HepG2 (cell line): ENCODE results near the gene MEPCE. TPM values are rescaled to one million over a fixed set of nuclear protein-coding genes. Genes with fewer than 3 reads are reported as not detected.
A peak's percentile ranks its signal among the peaks of the same experiment; 100 is the strongest.

Experiments
- CC2D1A ChIP-seq: sonication (generic); formaldehyde crosslinking; IDR thresholded peaks from 2 replicates; pipeline ENCODE4 v1.8.1; 2023; ENCODE audit warnings: mild to moderate bottlenecking, missing genetic modification reagents
- EED ChIP-seq: sonication (generic); formaldehyde crosslinking; IDR thresholded peaks from 2 replicates; pipeline ENCODE4 v1.5.0; 2020; ENCODE audit warnings: mild to moderate bottlenecking, missing genetic modification reagents
- ERF ChIP-seq: IDR thresholded peaks from 2 replicates; pipeline ENCODE4 v1.6.1; 2018; ENCODE audit warnings: missing biosample characterization, missing genetic modification reagents
- HNRNPH1 ChIP-seq: fragments of 200-400 bp; formaldehyde crosslinking; optimal IDR thresholded peaks from 2 replicates; pipeline ENCODE3; 2017; ENCODE audit warnings: mild to moderate bottlenecking, low read depth, low read length
- KAT7 ChIP-seq: IDR thresholded peaks from 2 replicates; pipeline ENCODE4 v1.6.1; 2018; ENCODE audit warnings: borderline replicate concordance, missing compliant biosample characterization
- MAFG ChIP-seq: sonication (generic); formaldehyde crosslinking; IDR thresholded peaks from 2 replicates; pipeline ENCODE4 v1.5.1; 2020; ENCODE audit warnings: mild to moderate bottlenecking, missing genetic modification reagents
- SP5 ChIP-seq: IDR thresholded peaks from 2 replicates; pipeline ENCODE4 v1.6.1; 2016; ENCODE audit warnings: low read depth, borderline replicate concordance
- SRF ChIP-seq: IDR thresholded peaks from 2 replicates; pipeline ENCODE4 v1.6.1; 2011; ENCODE audit warnings: mild to moderate bottlenecking, low read depth, low read length, moderate library complexity
- ZNF143 ChIP-seq: sonication (generic); formaldehyde crosslinking; IDR thresholded peaks from 2 replicates; pipeline ENCODE4 v1.4.0; 2020; ENCODE audit warnings: missing genetic modification reagents
- ZNF180 ChIP-seq: sonication (generic); formaldehyde crosslinking; IDR thresholded peaks from 2 replicates; pipeline ENCODE4 v1.4.0; 2020; ENCODE audit warnings: low read depth, missing genetic modification reagents, borderline replicate concordance
- ZNF329 ChIP-seq: sonication (generic); formaldehyde crosslinking; IDR thresholded peaks from 2 replicates; pipeline ENCODE4 v1.9.0; 2021; ENCODE audit warnings: low read depth, mild to moderate bottlenecking, missing genetic modification reagents
- ZNF33A ChIP-seq: sonication (generic); formaldehyde crosslinking; IDR thresholded peaks from 2 replicates; pipeline ENCODE4 v1.5.1; 2020; ENCODE audit warnings: missing genetic modification reagents, mild to moderate bottlenecking, moderate library complexity, borderline replicate concordance
- ZNF557 ChIP-seq: sonication (generic); formaldehyde crosslinking; IDR thresholded peaks from 2 replicates; pipeline ENCODE4 v1.4.0; 2020; ENCODE audit warnings: missing genetic modification reagents
- ZNF75D ChIP-seq: sonication (generic); formaldehyde crosslinking; IDR thresholded peaks from 2 replicates; pipeline ENCODE4 v1.8.1; 2023; ENCODE audit warnings: missing genetic modification reagents, mild to moderate bottlenecking, borderline replicate concordance
- ZSCAN31 ChIP-seq: sonication (generic); formaldehyde crosslinking; IDR thresholded peaks from 2 replicates; pipeline ENCODE4 v1.5.0; 2020; ENCODE audit warnings: low read depth, mild to moderate bottlenecking, missing genetic modification reagents
- polyA plus RNA-seq, 8 experiments: library from polyadenylated mRNA; depleted of rRNA in 3 of 8; stranded (reverse) in 7 of 8; unstranded in 1 of 8; fragments of >200 nt; fragmentation: Illumina TruSeq in 4 of 8; extraction: Trizol in 4 of 8; gene quantifications; 2 replicates each; pipeline versions ENCODE4 v1.2.1 to v1.2.3, GENCODE V29; 2011 to 2016; ENCODE audit warnings: low read depth in 4 of 8, missing spikeins in 1 of 8, mixed read lengths in 1 of 8; ENCODE audit not compliant: insufficient read depth in 1 of 8
- total RNA-seq, 5 experiments: library from RNA; depleted of rRNA; stranded (reverse); fragments of >200 nt; fragmentation: Illumina TruSeq; extraction: Trizol; gene quantifications; 2 replicates each; pipeline ENCODE4 v1.2.3, GENCODE V29; 2016; ENCODE audit warnings: low read depth in 1 of 5
- TF ChIP-seq, protein P1 (sequence below): sonication (generic); formaldehyde crosslinking; IDR thresholded peaks from 2 replicates; pipeline ENCODE4 v1.5.0; 2020; ENCODE audit warnings: mild to moderate bottlenecking, missing genetic modification reagents, borderline replicate concordance
- TF ChIP-seq, protein P2 (sequence below): sonication (generic); formaldehyde crosslinking; IDR thresholded peaks from 2 replicates; pipeline ENCODE4 v1.4.0; 2020; ENCODE audit warnings: missing genetic modification reagents
- TF ChIP-seq, protein P3 (sequence below): sonication (generic); formaldehyde crosslinking; IDR thresholded peaks from 2 replicates; pipeline ENCODE4 v1.4.0; 2020; ENCODE audit warnings: missing genetic modification reagents
- TF ChIP-seq, protein P4 (sequence below): sonication (generic); formaldehyde crosslinking; IDR thresholded peaks from 2 replicates; pipeline ENCODE4 v1.4.0; 2020; ENCODE audit warnings: mild to moderate bottlenecking, missing genetic modification reagents
- TF ChIP-seq, protein P5 (sequence below): sonication (generic); formaldehyde crosslinking; conservative IDR thresholded peaks from 2 replicates; pipeline ENCODE4 v1.4.0; 2020; ENCODE audit warnings: missing genetic modification reagents

The MEPCE gene
- total and polyA plus RNA-seq, 2 of the 13 experiments (the other 11 are each of a cell fraction or from before 2014, with no cell fraction given), result 12.3 to 26.0 TPM

DNA sequence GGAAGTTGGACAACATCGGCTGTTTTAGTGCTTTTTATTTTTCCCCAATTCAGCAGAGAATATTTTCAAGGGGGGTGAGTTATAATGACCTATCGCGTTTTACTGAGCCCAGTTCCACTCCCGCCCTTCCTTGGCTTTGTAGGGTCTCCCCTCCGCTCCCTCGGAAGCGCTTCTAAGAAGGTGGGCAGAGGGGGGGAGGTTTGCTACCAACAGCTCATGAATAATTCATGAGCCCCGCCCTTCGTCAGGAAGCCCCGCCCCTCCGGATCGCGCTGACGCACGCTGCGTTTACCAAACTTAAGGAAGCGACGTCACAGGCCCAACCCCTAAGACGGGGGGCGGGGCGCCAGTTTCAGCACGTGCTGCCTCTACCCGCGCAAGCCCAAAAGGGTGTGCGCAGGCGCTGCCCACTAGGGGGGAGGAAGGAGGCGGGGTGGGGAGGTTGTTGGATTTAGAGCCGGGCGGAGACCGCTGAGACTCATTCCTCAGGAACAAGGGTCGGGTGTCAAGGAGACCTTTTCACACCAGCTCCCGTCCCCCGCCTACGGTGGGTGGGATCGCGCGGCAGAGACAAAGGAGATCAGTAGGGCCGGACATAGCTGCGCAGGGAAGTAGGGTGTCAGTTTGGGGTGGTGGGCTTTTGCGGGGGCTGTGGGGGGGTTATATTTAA is 529 bp upstream of the MEPCE start (continued):
- TF ChIP-seq, protein P1, sequence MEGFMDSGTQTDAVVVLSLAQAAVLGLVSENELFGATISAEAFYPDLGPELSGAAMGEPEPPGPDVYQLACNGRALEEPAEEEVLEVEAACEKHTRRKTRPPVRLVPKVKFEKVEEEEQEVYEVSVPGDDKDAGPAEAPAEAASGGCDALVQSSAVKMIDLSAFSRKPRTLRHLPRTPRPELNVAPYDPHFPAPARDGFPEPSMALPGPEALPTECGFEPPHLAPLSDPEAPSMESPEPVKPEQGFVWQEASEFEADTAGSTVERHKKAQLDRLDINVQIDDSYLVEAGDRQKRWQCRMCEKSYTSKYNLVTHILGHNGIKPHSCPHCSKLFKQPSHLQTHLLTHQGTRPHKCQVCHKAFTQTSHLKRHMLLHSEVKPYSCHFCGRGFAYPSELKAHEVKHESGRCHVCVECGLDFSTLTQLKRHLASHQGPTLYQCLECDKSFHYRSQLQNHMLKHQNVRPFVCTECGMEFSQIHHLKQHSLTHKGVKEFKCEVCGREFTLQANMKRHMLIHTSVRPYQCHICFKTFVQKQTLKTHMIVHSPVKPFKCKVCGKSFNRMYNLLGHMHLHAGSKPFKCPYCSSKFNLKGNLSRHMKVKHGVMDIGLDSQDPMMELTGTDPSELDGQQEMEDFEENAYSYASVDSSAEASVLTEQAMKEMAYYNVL (CRISPR knock-in tag), result no peak
- TF ChIP-seq ERF (CRISPR knock-in tag) (no peak), ZNF75D (CRISPR knock-in tag) (no peak), ZNF180 (CRISPR knock-in tag) (no peak), ZNF557 (CRISPR knock-in tag) (peak; percentile 74; the same call in 1 of the 2 replicates), HNRNPH1 (peak; percentile 78), EED (CRISPR knock-in tag) (no peak), SRF (0 out of 2 replicates have a peak, but pooled peaks have one; percentile 21), ZSCAN31 (CRISPR knock-in tag) (no peak), ZNF33A (CRISPR knock-in tag) (no peak), ZNF329 (CRISPR knock-in tag) (no peak), KAT7 (CRISPR knock-in tag) (no peak), MAFG (CRISPR knock-in tag) (no peak), SP5 (peak; percentile 84), ZNF143 (CRISPR knock-in tag) (no peak), CC2D1A (CRISPR knock-in tag) (no peak)
- TF ChIP-seq, protein P2, sequence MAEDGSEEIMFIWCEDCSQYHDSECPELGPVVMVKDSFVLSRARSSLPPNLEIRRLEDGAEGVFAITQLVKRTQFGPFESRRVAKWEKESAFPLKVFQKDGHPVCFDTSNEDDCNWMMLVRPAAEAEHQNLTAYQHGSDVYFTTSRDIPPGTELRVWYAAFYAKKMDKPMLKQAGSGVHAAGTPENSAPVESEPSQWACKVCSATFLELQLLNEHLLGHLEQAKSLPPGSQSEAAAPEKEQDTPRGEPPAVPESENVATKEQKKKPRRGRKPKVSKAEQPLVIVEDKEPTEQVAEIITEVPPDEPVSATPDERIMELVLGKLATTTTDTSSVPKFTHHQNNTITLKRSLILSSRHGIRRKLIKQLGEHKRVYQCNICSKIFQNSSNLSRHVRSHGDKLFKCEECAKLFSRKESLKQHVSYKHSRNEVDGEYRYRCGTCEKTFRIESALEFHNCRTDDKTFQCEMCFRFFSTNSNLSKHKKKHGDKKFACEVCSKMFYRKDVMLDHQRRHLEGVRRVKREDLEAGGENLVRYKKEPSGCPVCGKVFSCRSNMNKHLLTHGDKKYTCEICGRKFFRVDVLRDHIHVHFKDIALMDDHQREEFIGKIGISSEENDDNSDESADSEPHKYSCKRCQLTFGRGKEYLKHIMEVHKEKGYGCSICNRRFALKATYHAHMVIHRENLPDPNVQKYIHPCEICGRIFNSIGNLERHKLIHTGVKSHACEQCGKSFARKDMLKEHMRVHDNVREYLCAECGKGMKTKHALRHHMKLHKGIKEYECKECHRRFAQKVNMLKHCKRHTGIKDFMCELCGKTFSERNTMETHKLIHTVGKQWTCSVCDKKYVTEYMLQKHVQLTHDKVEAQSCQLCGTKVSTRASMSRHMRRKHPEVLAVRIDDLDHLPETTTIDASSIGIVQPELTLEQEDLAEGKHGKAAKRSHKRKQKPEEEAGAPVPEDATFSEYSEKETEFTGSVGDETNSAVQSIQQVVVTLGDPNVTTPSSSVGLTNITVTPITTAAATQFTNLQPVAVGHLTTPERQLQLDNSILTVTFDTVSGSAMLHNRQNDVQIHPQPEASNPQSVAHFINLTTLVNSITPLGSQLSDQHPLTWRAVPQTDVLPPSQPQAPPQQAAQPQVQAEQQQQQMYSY, result 0 out of 2 replicates have a peak, but pooled peaks have one; percentile 6
- TF ChIP-seq, protein P3, sequence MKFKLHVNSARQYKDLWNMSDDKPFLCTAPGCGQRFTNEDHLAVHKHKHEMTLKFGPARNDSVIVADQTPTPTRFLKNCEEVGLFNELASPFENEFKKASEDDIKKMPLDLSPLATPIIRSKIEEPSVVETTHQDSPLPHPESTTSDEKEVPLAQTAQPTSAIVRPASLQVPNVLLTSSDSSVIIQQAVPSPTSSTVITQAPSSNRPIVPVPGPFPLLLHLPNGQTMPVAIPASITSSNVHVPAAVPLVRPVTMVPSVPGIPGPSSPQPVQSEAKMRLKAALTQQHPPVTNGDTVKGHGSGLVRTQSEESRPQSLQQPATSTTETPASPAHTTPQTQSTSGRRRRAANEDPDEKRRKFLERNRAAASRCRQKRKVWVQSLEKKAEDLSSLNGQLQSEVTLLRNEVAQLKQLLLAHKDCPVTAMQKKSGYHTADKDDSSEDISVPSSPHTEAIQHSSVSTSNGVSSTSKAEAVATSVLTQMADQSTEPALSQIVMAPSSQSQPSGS (CRISPR knock-in tag), result no peak; the same call in none of the 2 replicates
- TF ChIP-seq, protein P4, sequence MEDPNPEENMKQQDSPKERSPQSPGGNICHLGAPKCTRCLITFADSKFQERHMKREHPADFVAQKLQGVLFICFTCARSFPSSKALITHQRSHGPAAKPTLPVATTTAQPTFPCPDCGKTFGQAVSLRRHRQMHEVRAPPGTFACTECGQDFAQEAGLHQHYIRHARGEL, result no peak
- TF ChIP-seq, protein P5, sequence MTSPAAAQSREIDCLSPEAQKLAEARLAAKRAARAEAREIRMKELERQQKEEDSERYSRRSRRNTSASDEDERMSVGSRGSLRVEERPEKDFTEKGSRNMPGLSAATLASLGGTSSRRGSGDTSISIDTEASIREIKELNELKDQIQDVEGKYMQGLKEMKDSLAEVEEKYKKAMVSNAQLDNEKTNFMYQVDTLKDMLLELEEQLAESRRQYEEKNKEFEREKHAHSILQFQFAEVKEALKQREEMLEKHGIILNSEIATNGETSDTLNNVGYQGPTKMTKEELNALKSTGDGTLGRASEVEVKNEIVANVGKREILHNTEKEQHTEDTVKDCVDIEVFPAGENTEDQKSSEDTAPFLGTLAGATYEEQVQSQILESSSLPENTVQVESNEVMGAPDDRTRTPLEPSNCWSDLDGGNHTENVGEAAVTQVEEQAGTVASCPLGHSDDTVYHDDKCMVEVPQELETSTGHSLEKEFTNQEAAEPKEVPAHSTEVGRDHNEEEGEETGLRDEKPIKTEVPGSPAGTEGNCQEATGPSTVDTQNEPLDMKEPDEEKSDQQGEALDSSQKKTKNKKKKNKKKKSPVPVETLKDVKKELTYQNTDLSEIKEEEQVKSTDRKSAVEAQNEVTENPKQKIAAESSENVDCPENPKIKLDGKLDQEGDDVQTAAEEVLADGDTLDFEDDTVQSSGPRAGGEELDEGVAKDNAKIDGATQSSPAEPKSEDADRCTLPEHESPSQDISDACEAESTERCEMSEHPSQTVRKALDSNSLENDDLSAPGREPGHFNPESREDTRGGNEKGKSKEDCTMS, result no peak
